Sigmoid colon (tissue), 7 donors: ENCODE data around the gene IQCE. TPM values are rescaled to one million over a fixed set of nuclear protein-coding genes. Genes with fewer than 3 reads are reported as not detected.

Source experiments
- DNase-seq: peaks from one replicate; pipeline ENCODE4 v3.0.0-alpha.2; 2019
- H3K27ac ChIP-seq, 4 donors: fragments of 200-600 bp; sonication (generic); one replicate each; pipeline ENCODE4 v1.5.1; 2016 to 2019; ENCODE audit warnings: mild to moderate bottlenecking in 1 of 4
- H3K27me3 ChIP-seq, 3 donors: fragments of 200-600 bp; sonication (generic); one replicate each; pipeline ENCODE4 v1.5.1; 2019; ENCODE audit warnings: mild to moderate bottlenecking in 1 of 3
- H3K36me3 ChIP-seq, 4 donors: fragments of 200-600 bp; sonication (generic); one replicate each; pipeline ENCODE4 v1.5.1; 2016 to 2019
- H3K4me1 ChIP-seq, 4 donors: fragments of 200-600 bp; sonication (generic); one replicate each; pipeline ENCODE4 v1.5.1; 2017 to 2019
- H3K4me3 ChIP-seq, 4 donors: fragments of 200-600 bp; sonication (generic); one replicate each; pipeline ENCODE4 v1.5.1; 2017 to 2019; ENCODE audit warnings: mild to moderate bottlenecking in 2 of 4, moderate library complexity in 1 of 4
- H3K9me3 ChIP-seq, 4 donors: fragments of 200-600 bp in 3 of 4; sonication (generic) in 3 of 4; one replicate each; pipeline versions ENCODE4 v1.5.1 to v1.6.1; 2013 to 2019
- CTCF ChIP-seq, 4 experiments: fragments of 450-650 bp in 3 of 4; fragments of 200-600 bp in 1 of 4; IDR thresholded peaks; one replicate each; pipeline ENCODE4 v1.5.1; 2016 to 2019; ENCODE audit warnings: antibody characterized with exemption in 4 of 4, mild to moderate bottlenecking in 3 of 4, moderate library complexity in 2 of 4
- EP300 ChIP-seq, 4 donors: sonication (generic); formaldehyde crosslinking; IDR thresholded peaks; one replicate each; pipeline ENCODE4 v1.6.1; 2017; ENCODE audit warnings: antibody characterized with exemption in 4 of 4
- POLR2A ChIP-seq, 2 donors: fragments of 450-650 bp; IDR thresholded peaks; one replicate each; pipeline ENCODE4 v1.6.1; 2016; ENCODE audit warnings: antibody characterized with exemption in 2 of 2, mild to moderate bottlenecking in 2 of 2, moderate library complexity in 2 of 2
- POLR2AphosphoS5 ChIP-seq, 4 donors: sonication (generic); formaldehyde crosslinking; IDR thresholded peaks; one replicate each; pipeline ENCODE4 v1.6.1; 2017; ENCODE audit warnings: antibody characterized with exemption in 4 of 4
- WGBS, 2 donors: extraction: QIAGEN DNeasy Blood & Tissue Kit; methylation state at CpG; one replicate each; pipeline ENCODE4 v1.1.7; 2013; 5-methylcytosine and 5-hydroxymethylcytosine counted together
- intact Hi-C: fragments of 100-400 bp; cut with DNase I; formaldehyde crosslinking; loops from one replicate; pipeline ENCODE4 v1.15.1; 2023
- polyA plus RNA-seq, 3 donors: library from polyadenylated mRNA; stranded (reverse); fragments of 200-250 nt; gene quantifications; one replicate each; pipeline ENCODE4 v1.2.3, GENCODE V29; 2013
- total RNA-seq, 4 donors: library from RNA; depleted of rRNA; stranded (reverse); fragments of >200 nt; gene quantifications; one replicate each; pipeline ENCODE4 v1.1.0, GENCODE V29; 2016
- donor health status: healthy with polysubstance abuse.
- donor health status: Bipolar disorder and iron deficiency.
- donor health status: healthy.

IQCE gene
- total and polyA plus RNA-seq, 7 donors: 6.4 to 22.4 (median 9.6) TPM

GRCh38 chr7:2645274-2645868 is 86.6 kb downstream of the IQCE start:
- Histone ChIP-seq H3K4me1 (peaks cover 0 to 36% (median 28%) of the 10 kb centered on the region in 4 donors), H3K27me3 (no peaks in the 10 kb centered on the region), H3K9me3 (no peaks in the 10 kb centered on the region), H3K4me3 (no peak overlapping the region), H3K27ac (no peak overlapping the region), H3K36me3 (peaks cover 0 to 23% (median 17%) of the 10 kb centered on the region in 4 donors)
- 47 to 84% methylated on average over 14 of the region's 14 CpGs for WGBS, 2 donors
- TF ChIP-seq POLR2AphosphoS5 (IDR thresholded peaks at IDR 0.05): no peak
- TF ChIP-seq CTCF (IDR thresholded peaks at IDR 0.05): no peak
- no peak for TF ChIP-seq EP300 (IDR thresholded peaks at IDR 0.05)
- TF ChIP-seq POLR2A (IDR thresholded peaks at IDR 0.05): no peak
- intact Hi-C loops: no loop called here
- DNase-seq: no peak

GRCh38 chr7:2646336-2646679 is 87.5 kb downstream of the IQCE start:
- Histone ChIP-seq H3K27me3 (no peaks in the 10 kb centered on the region), H3K4me1 (peaks cover 0 to 26% (median 18%) of the 10 kb centered on the region in 4 donors), H3K27ac (no peak overlapping the region), H3K9me3 (no peaks in the 10 kb centered on the region), H3K36me3 (peaks cover 0 to 26% (median 18%) of the 10 kb centered on the region in 4 donors), H3K4me3 (no peak overlapping the region)
- no peak for TF ChIP-seq POLR2A (IDR thresholded peaks at IDR 0.05)
- intact Hi-C loops: no loop called here
- DNase-seq: no peak
- 80 to 94% methylated on average over 10 of the region's 10 CpGs for WGBS, 2 donors

GRCh38 chr7:2646680-2647571 is 88.1 kb downstream of the IQCE start:
- intact Hi-C loops: no loop called here

GRCh38 chr7:2647594-2648172 is 88.9 kb downstream of the IQCE start:
- no peaks in the 10 kb centered on the region for H3K9me3 ChIP-seq
- peaks cover 0 to 17% (median 8%) of the 10 kb centered on the region in 4 donors for H3K4me1 ChIP-seq
- H3K27ac ChIP-seq: no peak overlapping the region
- WGBS, 2 donors: 91 to 93% methylated on average over 15 of the region's 15 CpGs
- peaks cover 0 to 32% (median 23%) of the 10 kb centered on the region in 4 donors for H3K36me3 ChIP-seq
- intact Hi-C loops: no loop called here
- TF ChIP-seq POLR2AphosphoS5 (IDR thresholded peaks at IDR 0.05) (no peak), EP300 (IDR thresholded peaks at IDR 0.05) (no peak), POLR2A (IDR thresholded peaks at IDR 0.05) (no peak), CTCF (IDR thresholded peaks at IDR 0.05) (no peak)
- no peak overlapping the region for H3K4me3 ChIP-seq
- DNase-seq: no peak
- no peaks in the 10 kb centered on the region for H3K27me3 ChIP-seq

More at GRCh38 chr7:2646680-2647571, 88.1 kb downstream of the IQCE start:
- DNase-seq: no peak
- TF ChIP-seq POLR2AphosphoS5 (IDR thresholded peaks at IDR 0.05): no peak
- no peak for TF ChIP-seq POLR2A (IDR thresholded peaks at IDR 0.05)
- TF ChIP-seq EP300 (IDR thresholded peaks at IDR 0.05): no peak
- no peaks in the 10 kb centered on the region for H3K9me3 ChIP-seq
- peaks cover 0 to 20% (median 12%) of the 10 kb centered on the region in 4 donors for H3K4me1 ChIP-seq
- no peak overlapping the region for H3K4me3 ChIP-seq
- 91 to 92% methylated on average over 73 of the region's 73 CpGs for WGBS, 2 donors
- no peak overlapping the region for H3K27ac ChIP-seq
- H3K36me3 ChIP-seq: peaks cover 0 to 28% (median 22%) of the 10 kb centered on the region in 4 donors
- H3K27me3 ChIP-seq: no peaks in the 10 kb centered on the region

GRCh38 chr7:2649139-2649838 is 90.5 kb downstream of the IQCE start:
- peaks cover 0 to 10% (median 5%) of the 10 kb centered on the region in 4 donors for H3K4me1 ChIP-seq
- intact Hi-C loops: no loop called here
- H3K4me3 ChIP-seq: no peak overlapping the region
- H3K9me3 ChIP-seq: no peaks in the 10 kb centered on the region
- H3K27ac ChIP-seq: no peak overlapping the region
- peaks cover 0 to 32% (median 23%) of the 10 kb centered on the region in 4 donors for H3K36me3 ChIP-seq
- TF ChIP-seq POLR2AphosphoS5 (IDR thresholded peaks at IDR 0.05) (no peak), EP300 (IDR thresholded peaks at IDR 0.05) (no peak), CTCF (IDR thresholded peaks at IDR 0.05) (no peak)
- DNase-seq: no peak
- WGBS, 2 donors: 88 to 89% methylated on average over 18 of the region's 18 CpGs
- no peaks in the 10 kb centered on the region for H3K27me3 ChIP-seq
